HG03175 (cell line): ENCODE results near the gene PHLPP1.

Experiments used
- ATAC-seq: cut with Tn5 transposase; IDR thresholded peaks from one replicate; pipeline ENCODE4 v1.9.1; 2021; ENCODE audit warnings: mild to moderate bottlenecking, moderate library complexity; ENCODE audit not compliant: unreplicated experiment

PHLPP1 gene

GRCh38 chr18:62880673-62881364 lies 165.5 kb downstream of the PHLPP1 start:
- ATAC-seq = no peak

GRCh38 chr18:62881509-62882016 lies 166.2 kb downstream of the PHLPP1 start:
- ATAC-seq = no peak

GRCh38 chr18:62883937-62884735 lies 168.8 kb downstream of the PHLPP1 start:
- ATAC-seq = no peak

- no peak for ATAC-seq
Measured at GRCh38 chr18:62885804-62886203, 170.5 kb downstream of the PHLPP1 start.

- ATAC-seq = no peak
Measured at GRCh38 chr18:62894681-62895390, 179.5 kb downstream of the PHLPP1 start.

DNA sequence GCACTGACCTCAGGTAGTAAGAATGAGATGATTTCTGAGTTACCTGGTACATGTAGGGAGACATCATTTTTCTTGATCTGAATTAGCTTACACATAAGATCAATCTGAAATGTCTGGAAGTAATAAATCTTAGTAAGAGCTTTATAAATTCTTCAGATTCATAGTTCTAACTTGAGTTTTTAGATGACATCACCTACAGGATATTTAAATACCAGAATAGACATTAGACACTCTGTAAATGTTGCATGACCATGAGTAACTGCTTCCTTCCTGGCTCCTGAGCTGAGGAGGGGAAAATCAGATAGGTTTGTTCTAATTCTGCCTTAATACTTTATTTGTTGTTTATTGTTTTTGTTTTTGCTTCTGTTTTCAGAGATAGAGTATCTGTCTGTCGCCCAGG lies 181.8 kb downstream of the PHLPP1 start:
- no peak for ATAC-seq

GRCh38 chr18:62898359-62898758 lies 183.0 kb downstream of the PHLPP1 start:
- peak; percentile 96 for ATAC-seq

GRCh38 chr18:62899534-62899933 lies 184.2 kb downstream of the PHLPP1 start:
- ATAC-seq = no peak

DNA sequence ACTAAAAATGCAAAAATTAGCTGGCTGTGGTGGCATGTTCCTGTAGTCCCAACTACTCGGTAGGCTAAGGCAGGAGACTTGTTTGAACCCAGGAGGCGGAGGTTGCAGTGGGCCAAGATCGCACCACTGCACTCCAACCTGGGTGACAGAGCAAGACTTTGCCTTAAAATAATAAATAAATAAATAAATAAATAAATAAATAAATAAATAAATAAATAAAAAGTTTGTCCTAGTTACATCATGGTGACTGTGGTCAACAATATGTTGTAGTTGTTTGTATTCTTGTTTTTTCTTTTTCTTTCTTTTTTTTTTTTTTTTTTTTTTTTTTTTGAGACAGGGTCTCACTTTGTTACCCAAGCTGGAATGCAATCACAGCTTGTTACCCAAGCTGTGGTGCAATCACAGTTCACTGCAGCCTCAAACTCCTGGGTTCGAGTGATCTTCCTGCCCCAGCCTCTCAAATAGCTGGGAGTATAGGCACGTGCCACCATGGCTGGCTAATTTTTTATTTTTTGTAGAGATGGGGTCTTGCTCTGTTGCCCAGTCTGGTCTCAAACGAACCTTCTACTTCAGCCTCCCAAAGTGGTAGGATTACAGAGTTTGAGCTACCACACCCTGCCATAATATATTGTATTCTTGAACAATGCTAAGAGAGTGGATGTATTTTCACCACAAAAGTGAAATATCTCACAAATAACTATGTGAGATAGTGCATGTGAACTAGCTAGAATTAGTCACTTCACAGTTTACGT lies 185.0 kb downstream of the PHLPP1 start:
- ATAC-seq = no peak

- ATAC-seq = no peak
Measured at GRCh38 chr18:62902776-62903175, 187.4 kb downstream of the PHLPP1 start.

DNA sequence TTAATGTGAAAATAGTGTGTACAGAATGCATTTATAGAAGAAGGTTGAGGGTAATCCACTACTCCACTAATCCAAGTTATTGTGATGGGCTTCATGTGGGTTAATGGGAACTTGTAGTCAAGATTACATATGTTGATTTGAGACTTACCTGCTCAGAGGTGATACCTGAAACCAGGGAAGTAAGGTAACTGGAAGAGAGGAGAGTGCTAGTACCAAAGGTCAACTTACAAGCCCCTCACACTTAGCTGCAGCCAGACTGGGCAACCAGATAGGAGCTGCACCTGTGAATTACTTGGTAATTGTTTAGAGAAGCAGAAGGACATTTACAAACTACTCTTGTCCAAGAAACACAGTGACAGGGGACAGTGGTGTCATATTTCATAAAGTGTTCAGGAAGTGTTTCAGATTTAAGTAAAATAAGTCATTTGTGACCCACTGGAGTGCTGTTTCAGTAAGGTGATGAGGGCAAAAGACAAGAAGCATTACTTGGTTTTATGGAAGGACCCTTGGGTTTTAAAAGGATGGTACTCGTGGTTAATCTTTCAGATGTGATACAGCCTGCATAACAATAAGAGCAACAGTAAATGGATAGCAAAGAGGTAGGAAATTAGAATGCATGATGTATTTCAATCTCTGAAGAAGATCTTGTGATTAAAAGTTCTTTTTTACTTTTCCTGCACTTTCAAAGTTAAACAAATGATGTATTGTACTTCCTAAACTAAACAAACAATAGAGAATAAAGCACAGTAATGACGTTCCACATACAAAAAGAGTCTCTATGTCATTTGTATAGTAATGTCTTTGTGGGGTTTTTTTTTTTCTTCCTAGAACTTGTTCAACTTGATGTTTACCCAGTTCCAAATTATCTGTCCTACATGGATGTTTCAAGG lies 189.3 kb downstream of the PHLPP1 start:
- no peak for ATAC-seq

- no peak for ATAC-seq
Measured at GRCh38 chr18:62912885-62913284, 197.5 kb downstream of the PHLPP1 start.

DNA sequence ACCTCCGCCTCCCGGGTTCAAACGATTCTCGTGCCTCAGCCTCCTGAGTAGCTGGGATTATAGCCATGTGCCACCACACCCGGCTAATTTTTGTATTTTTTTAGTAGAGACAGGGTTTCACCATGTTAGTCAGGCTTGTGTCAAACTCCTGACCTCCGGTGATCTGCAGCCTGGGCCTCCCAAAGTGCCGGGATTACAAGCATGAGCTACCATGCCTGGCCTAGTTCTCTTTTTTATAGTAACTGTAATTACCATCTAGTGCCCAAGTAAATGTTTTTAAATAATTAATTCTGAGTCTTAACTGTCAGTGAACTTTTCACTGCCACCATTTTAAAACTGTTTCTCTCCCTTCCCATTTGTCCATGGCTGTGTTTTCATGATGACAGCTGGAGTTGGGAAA lies 198.5 kb downstream of the PHLPP1 start:
- ATAC-seq = peak; percentile 41

GRCh38 chr18:62914871-62915392 lies 199.6 kb downstream of the PHLPP1 start:
- peak; percentile 49 for ATAC-seq

- ATAC-seq = no peak
Measured at GRCh38 chr18:62918361-62918760, 203.0 kb downstream of the PHLPP1 start.

DNA sequence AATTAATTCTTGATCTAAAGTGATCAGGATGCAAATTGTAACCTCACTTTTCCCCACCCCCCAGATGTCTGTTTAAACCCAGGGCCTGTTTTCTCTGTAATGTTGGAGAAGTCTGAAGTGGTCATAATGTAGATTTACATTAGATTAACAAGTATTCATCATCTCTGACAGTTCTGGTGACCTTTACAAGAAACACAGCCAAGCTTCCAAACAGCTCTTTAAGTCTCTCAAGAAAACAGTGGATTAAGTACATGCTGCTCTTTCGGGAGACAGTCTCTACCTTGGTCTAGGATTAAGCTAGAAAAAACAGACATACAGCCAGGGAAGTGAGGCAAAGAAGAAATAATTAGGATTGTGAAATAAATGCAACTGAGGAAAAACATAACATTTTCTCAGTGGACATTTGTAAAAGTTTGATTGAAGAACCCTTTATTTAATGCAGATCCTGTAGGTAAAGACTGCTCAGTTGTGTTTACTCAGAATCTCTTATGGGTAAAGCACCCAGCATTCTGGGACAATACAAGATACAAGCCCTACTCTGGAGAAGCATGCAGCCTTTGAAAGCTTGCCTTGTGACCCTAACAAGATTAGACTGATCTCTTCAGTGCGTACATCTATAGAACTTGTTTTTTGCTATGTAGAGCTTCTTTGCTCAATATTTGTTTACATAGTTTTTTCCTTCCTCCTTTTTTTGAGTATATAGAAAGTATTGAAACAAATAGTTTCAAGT lies 203.9 kb downstream of the PHLPP1 start:
- no peak for ATAC-seq

DNA sequence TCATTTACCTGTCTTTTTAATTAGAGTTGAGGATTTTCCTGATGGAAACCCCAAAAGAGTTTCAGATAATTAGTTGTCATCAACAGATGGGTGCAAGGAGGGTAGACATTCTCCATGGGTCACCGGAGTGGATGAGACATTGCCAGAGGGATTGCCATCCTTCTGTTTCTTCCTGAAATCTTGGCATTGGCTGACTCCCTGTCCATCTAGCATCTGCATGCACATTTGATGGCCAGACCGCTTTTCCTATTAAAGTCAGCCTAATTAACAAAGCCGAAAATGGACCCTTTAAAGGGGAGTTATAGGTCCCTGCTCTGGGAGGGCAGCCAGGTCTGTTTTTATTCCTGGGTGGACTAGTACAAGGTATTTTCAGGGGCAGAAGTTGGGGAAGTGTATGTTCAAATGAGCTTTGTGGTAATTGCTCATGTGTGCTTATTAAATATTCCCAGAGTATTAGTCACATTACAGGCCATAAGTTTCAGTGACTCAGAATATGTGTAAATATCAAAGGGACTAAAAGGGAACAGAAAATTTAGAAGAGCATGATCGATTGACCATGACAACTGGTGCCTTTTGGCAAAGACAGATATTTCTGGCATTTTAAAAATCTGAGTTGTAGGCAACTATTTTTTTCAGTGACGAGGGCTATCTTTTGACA lies 209.8 kb downstream of the PHLPP1 start:
- no peak for ATAC-seq

DNA sequence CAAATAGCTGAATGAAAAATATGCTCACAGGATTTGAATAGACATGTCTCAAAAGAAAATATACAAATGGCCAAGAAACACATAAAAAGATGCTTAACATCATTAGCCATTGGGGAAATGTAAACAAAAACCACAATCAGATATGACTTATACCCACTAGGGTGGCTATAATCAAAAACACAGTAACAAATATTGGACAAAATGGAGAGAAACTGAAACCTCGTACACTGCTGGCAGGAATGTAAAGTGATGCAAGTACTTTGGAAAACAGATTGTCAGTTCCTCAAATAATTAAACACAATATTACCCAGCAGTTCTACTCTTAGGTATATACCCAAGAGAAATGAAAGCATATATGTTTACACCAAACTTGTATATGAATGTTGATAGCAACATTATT lies 213.0 kb downstream of the PHLPP1 start:
- ATAC-seq = no peak
